ENCODE data around the gene PKP1.

The PKP1 gene

GRCh38 chr1:201282216-201282615 is 1.1 kb upstream of the PKP1 start:
- Mint-ChIP-seq H3K4me3 (no peak overlapping the region), H3K27ac (no peak overlapping the region), H3K4me1 (ENCODE audit: low read depth) (peaks cover 1% of the 10 kb centered on the region), H3K9me3 (no peaks in the 10 kb centered on the region), H3K36me3 (ENCODE audit: low read depth) (no peaks in the 10 kb centered on the region), H3K27me3 (ENCODE audit: low read depth) (peaks cover 61% of the 10 kb centered on the region)
- no peak for DNase-seq (ENCODE audit: low spot score)

GRCh38 chr1:201283836-201284553 is 689 bp downstream of the PKP1 start:
- DNase-seq (ENCODE audit: low spot score): no peak
- H3K27me3 Mint-ChIP-seq (ENCODE audit: low read depth): peaks cover 55% of the 10 kb centered on the region
- no peaks in the 10 kb centered on the region for H3K9me3 Mint-ChIP-seq
- H3K36me3 Mint-ChIP-seq (ENCODE audit: low read depth): no peaks in the 10 kb centered on the region
- H3K4me3 Mint-ChIP-seq: no peak overlapping the region
- no peak overlapping the region for H3K27ac Mint-ChIP-seq
- H3K4me1 Mint-ChIP-seq (ENCODE audit: low read depth): peaks cover 1% of the 10 kb centered on the region

GRCh38 chr1:201284636-201285035 is 1.3 kb downstream of the PKP1 start:
- H3K4me1 Mint-ChIP-seq (ENCODE audit: low read depth): peaks cover 1% of the 10 kb centered on the region
- peaks cover 53% of the 10 kb centered on the region for H3K27me3 Mint-ChIP-seq (ENCODE audit: low read depth)
- no peaks in the 10 kb centered on the region for H3K9me3 Mint-ChIP-seq
- H3K27ac Mint-ChIP-seq: no peak overlapping the region
- no peaks in the 10 kb centered on the region for H3K36me3 Mint-ChIP-seq (ENCODE audit: low read depth)
- H3K4me3 Mint-ChIP-seq: no peak overlapping the region
- no peak for DNase-seq (ENCODE audit: low spot score)

- Mint-ChIP-seq H3K9me3 (no peaks in the 10 kb centered on the region), H3K27me3 (ENCODE audit: low read depth) (peaks cover 48% of the 10 kb centered on the region), H3K4me3 (no peak overlapping the region), H3K36me3 (ENCODE audit: low read depth) (no peaks in the 10 kb centered on the region), H3K4me1 (ENCODE audit: low read depth) (peaks cover 1% of the 10 kb centered on the region), H3K27ac (no peak overlapping the region)
- DNase-seq (ENCODE audit: low spot score): no peak
These were observed 2.5 kb downstream of the PKP1 start for GRCh38 chr1:201285846-201286245.

GRCh38 chr1:201286445-201286844 is 3.1 kb downstream of the PKP1 start:
- no peak overlapping the region for H3K4me3 Mint-ChIP-seq
- DNase-seq (ENCODE audit: low spot score): no peak
- peaks cover 47% of the 10 kb centered on the region for H3K27me3 Mint-ChIP-seq (ENCODE audit: low read depth)

GRCh38 chr1:201288007-201288406 is 4.7 kb downstream of the PKP1 start:
- Mint-ChIP-seq H3K27me3 (ENCODE audit: low read depth) (peaks cover 31% of the 10 kb centered on the region), H3K4me3 (no peak overlapping the region), H3K36me3 (ENCODE audit: low read depth) (no peaks in the 10 kb centered on the region), H3K9me3 (no peaks in the 10 kb centered on the region), H3K4me1 (ENCODE audit: low read depth) (peaks cover 1% of the 10 kb centered on the region), H3K27ac (no peak overlapping the region)
- no peak for DNase-seq (ENCODE audit: low spot score)

More at GRCh38 chr1:201286445-201286844, 3.1 kb downstream of the PKP1 start:
- no peaks in the 10 kb centered on the region for H3K9me3 Mint-ChIP-seq
- no peak overlapping the region for H3K27ac Mint-ChIP-seq
- peaks cover 1% of the 10 kb centered on the region for H3K4me1 Mint-ChIP-seq (ENCODE audit: low read depth)
- no peaks in the 10 kb centered on the region for H3K36me3 Mint-ChIP-seq (ENCODE audit: low read depth)

- Mint-ChIP-seq H3K4me3 (no peak overlapping the region), H3K27me3 (ENCODE audit: low read depth) (peaks cover 24% of the 10 kb centered on the region), H3K9me3 (no peaks in the 10 kb centered on the region), H3K36me3 (ENCODE audit: low read depth) (no peaks in the 10 kb centered on the region), H3K4me1 (ENCODE audit: low read depth) (no peaks in the 10 kb centered on the region), H3K27ac (no peak overlapping the region)
- no peak for DNase-seq (ENCODE audit: low spot score)
These were observed 5.5 kb downstream of the PKP1 start for GRCh38 chr1:201288765-201289164.

- Mint-ChIP-seq H3K27ac (no peak overlapping the region), H3K27me3 (ENCODE audit: low read depth) (peaks cover 19% of the 10 kb centered on the region), H3K4me1 (ENCODE audit: low read depth) (no peaks in the 10 kb centered on the region), H3K36me3 (ENCODE audit: low read depth) (no peaks in the 10 kb centered on the region), H3K4me3 (no peak overlapping the region), H3K9me3 (no peaks in the 10 kb centered on the region)
- DNase-seq (ENCODE audit: low spot score): no peak
These were observed 7.2 kb downstream of the PKP1 start for GRCh38 chr1:201290551-201290950.

- H3K27me3 Mint-ChIP-seq (ENCODE audit: low read depth): peaks cover 13% of the 10 kb centered on the region
These were observed 8.6 kb downstream of the PKP1 start for GRCh38 chr1:201291916-201292315.

GRCh38 chr1:201294876-201295275 is 11.6 kb downstream of the PKP1 start:
- H3K36me3 Mint-ChIP-seq (ENCODE audit: low read depth): no peaks in the 10 kb centered on the region
- no peak overlapping the region for H3K4me3 Mint-ChIP-seq
- H3K4me1 Mint-ChIP-seq (ENCODE audit: low read depth): no peaks in the 10 kb centered on the region
- no peak for DNase-seq (ENCODE audit: low spot score)
- H3K27me3 Mint-ChIP-seq (ENCODE audit: low read depth): peaks cover 12% of the 10 kb centered on the region
- no peak overlapping the region for H3K27ac Mint-ChIP-seq
- no peaks in the 10 kb centered on the region for H3K9me3 Mint-ChIP-seq

More at GRCh38 chr1:201291916-201292315, 8.6 kb downstream of the PKP1 start:
- Mint-ChIP-seq H3K27ac (no peak overlapping the region), H3K4me1 (ENCODE audit: low read depth) (no peaks in the 10 kb centered on the region), H3K9me3 (no peaks in the 10 kb centered on the region), H3K36me3 (ENCODE audit: low read depth) (no peaks in the 10 kb centered on the region), H3K4me3 (no peak overlapping the region)
- DNase-seq (ENCODE audit: low spot score): no peak

- Mint-ChIP-seq H3K4me3 (no peak overlapping the region), H3K36me3 (ENCODE audit: low read depth) (no peaks in the 10 kb centered on the region), H3K4me1 (ENCODE audit: low read depth) (no peaks in the 10 kb centered on the region)
These were observed 12.0 kb downstream of the PKP1 start for GRCh38 chr1:201295346-201295745.

GRCh38 chr1:201295861-201296260 is 12.6 kb downstream of the PKP1 start:
- H3K36me3 Mint-ChIP-seq (ENCODE audit: low read depth): no peaks in the 10 kb centered on the region
- H3K4me1 Mint-ChIP-seq (ENCODE audit: low read depth): no peaks in the 10 kb centered on the region
- no peak for DNase-seq (ENCODE audit: low spot score)
- no peaks in the 10 kb centered on the region for H3K9me3 Mint-ChIP-seq
- H3K27me3 Mint-ChIP-seq (ENCODE audit: low read depth): peaks cover 12% of the 10 kb centered on the region
- H3K27ac Mint-ChIP-seq: no peak overlapping the region
- no peak overlapping the region for H3K4me3 Mint-ChIP-seq

More at GRCh38 chr1:201295346-201295745, 12.0 kb downstream of the PKP1 start:
- Mint-ChIP-seq H3K9me3 (no peaks in the 10 kb centered on the region), H3K27ac (no peak overlapping the region), H3K27me3 (ENCODE audit: low read depth) (peaks cover 12% of the 10 kb centered on the region)
- no peak for DNase-seq (ENCODE audit: low spot score)

GRCh38 chr1:201296352-201296751 is 13.0 kb downstream of the PKP1 start:
- H3K27me3 Mint-ChIP-seq (ENCODE audit: low read depth): peaks cover 12% of the 10 kb centered on the region
- H3K9me3 Mint-ChIP-seq: no peaks in the 10 kb centered on the region
- no peak overlapping the region for H3K27ac Mint-ChIP-seq
- H3K36me3 Mint-ChIP-seq (ENCODE audit: low read depth): no peaks in the 10 kb centered on the region
- no peaks in the 10 kb centered on the region for H3K4me1 Mint-ChIP-seq (ENCODE audit: low read depth)
- DNase-seq (ENCODE audit: low spot score): no peak
- H3K4me3 Mint-ChIP-seq: no peak overlapping the region

GRCh38 chr1:201298396-201299381 is 15.4 kb downstream of the PKP1 start:
- DNase-seq (ENCODE audit: low spot score): no peak
- Mint-ChIP-seq H3K4me3 (no peak overlapping the region), H3K4me1 (ENCODE audit: low read depth) (no peaks in the 10 kb centered on the region), H3K36me3 (ENCODE audit: low read depth) (no peaks in the 10 kb centered on the region), H3K9me3 (no peaks in the 10 kb centered on the region), H3K27me3 (ENCODE audit: low read depth) (peaks cover 12% of the 10 kb centered on the region), H3K27ac (no peak overlapping the region)

All from T-helper 2 cell treated with Interferon-gamma antibody and Interleukin-4, amounts not matched to agents 5 μg/mL and 100 μg/mL, for 36 hours (primary cell).